ENCODE results near the gene COPZ2. TPM values are rescaled to one million over a fixed set of nuclear protein-coding genes. Genes with fewer than 3 reads are reported as not detected.

The COPZ2 gene
- total and polyA plus RNA-seq, 2 donors (not counting 1 experiment from before 2014, with no cell fraction given) = 1.0 to 2.3 TPM

DNA sequence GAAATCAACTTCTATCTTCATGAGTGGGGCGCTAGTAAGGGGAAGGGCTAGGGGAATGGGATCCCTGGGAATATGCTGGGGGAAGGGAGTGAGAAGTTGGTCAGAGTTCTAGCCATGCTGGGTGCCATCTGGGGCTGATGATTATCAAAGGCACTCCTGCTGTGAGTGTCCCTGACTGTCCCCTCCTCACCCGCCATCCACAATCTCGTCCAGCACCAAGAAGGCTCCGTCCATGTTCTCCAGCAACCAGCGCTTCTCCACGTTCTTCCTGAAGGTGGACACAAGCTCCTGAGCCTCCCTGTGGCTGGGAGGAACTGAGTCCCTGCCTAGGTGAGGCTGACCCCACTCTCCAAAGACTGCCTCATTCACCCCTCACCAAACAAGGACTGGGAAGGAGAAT lies 5.6 kb downstream of the COPZ2 start:
- Histone ChIP-seq H3K4me3 (ENCODE audit: control extremely low read depth in 1 of 5, extremely low read depth in 1 of 5, insufficient read depth in 1 of 5, low read depth in 2 of 5, low read length in 4 of 5) (no peak overlapping the region), H4K20me1 (ENCODE audit: control insufficient read depth, insufficient read depth, low read length, poor library complexity, severe bottlenecking) (no peaks in the 10 kb centered on the region), H3K79me2 (ENCODE audit: control insufficient read depth, insufficient read depth, low read length) (no peaks in the 10 kb centered on the region), H3K4me2 (replicated peaks; ENCODE audit: low read depth, low read length, poor library complexity, severe bottlenecking) (no peak overlapping the region), H3K9ac (ENCODE audit: low read length) (no peak overlapping the region), H2AFZ (ENCODE audit: insufficient read depth, low read depth, low read length, poor library complexity, severe bottlenecking) (no peak overlapping the region), H3K27me3 (replicated peaks in 1 of 4; ENCODE audit: control extremely low read depth in 1 of 4, control insufficient read depth in 3 of 4, insufficient read depth in 4 of 4, low read length in 3 of 4) (peaks cover 0 to 39% (median 9%) of the 10 kb centered on the region in 4 experiments), H3K9me3 (ENCODE audit: control extremely low read depth in 1 of 3, control insufficient read depth in 2 of 3, insufficient read depth in 1 of 3, low read length in 2 of 3) (no peaks in the 10 kb centered on the region), H3K36me3 (replicated peaks in 1 of 2; ENCODE audit: control extremely low read depth in 1 of 2, control insufficient read depth in 1 of 2, extremely low read depth in 1 of 2, insufficient read depth in 2 of 2, low read length in 1 of 2) (no peaks in the 10 kb centered on the region), H3K4me1 (ENCODE audit: control insufficient read depth in 2 of 2, insufficient read depth in 2 of 2, low read length in 2 of 2) (peaks cover 6% of the 10 kb centered on the region in 2 donors), H3K27ac (ENCODE audit: low read length in 2 of 2) (no peak overlapping the region)
- peaks cover 30% of the 10 kb centered on the region for H3K27me3 Mint-ChIP-seq
- DNase-seq (no peak), ATAC-seq (ENCODE audit: low read depth) (no peak)
- CTCF ChIA-PET = interaction anchor here (0.7 to 3.0 kb wide), 5 partner anchors 34 to 66 kb away, joined by 4 to 26 read pairs (median 6); no protein-coding TSS in a partner anchor
- WGBS (ENCODE audit: insufficient coverage) = 97% methylated on average over 4 of the region's 6 CpGs
- no peak overlapping the region for H3K4me3 Mint-ChIP-seq
- H3K27ac Mint-ChIP-seq = no peak overlapping the region
- intact Hi-C loops (cut with micrococcal nuclease) = no loop called here
- peaks cover 6% of the 10 kb centered on the region for H3K4me1 Mint-ChIP-seq
- TF ChIP-seq EZH2 (IDR thresholded peaks at IDR 0.05; ENCODE audit: borderline replicate concordance, insufficient read depth, low read depth, low read length, poor library complexity, severe bottlenecking) = no peak
- TF ChIP-seq, protein P1, sequence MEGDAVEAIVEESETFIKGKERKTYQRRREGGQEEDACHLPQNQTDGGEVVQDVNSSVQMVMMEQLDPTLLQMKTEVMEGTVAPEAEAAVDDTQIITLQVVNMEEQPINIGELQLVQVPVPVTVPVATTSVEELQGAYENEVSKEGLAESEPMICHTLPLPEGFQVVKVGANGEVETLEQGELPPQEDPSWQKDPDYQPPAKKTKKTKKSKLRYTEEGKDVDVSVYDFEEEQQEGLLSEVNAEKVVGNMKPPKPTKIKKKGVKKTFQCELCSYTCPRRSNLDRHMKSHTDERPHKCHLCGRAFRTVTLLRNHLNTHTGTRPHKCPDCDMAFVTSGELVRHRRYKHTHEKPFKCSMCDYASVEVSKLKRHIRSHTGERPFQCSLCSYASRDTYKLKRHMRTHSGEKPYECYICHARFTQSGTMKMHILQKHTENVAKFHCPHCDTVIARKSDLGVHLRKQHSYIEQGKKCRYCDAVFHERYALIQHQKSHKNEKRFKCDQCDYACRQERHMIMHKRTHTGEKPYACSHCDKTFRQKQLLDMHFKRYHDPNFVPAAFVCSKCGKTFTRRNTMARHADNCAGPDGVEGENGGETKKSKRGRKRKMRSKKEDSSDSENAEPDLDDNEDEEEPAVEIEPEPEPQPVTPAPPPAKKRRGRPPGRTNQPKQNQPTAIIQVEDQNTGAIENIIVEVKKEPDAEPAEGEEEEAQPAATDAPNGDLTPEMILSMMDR (IDR thresholded peaks at IDR 0.05) = no peak
- H3K9me3 Mint-ChIP-seq (ENCODE audit: insufficient read depth) = no peaks in the 10 kb centered on the region
- POLR2A ChIA-PET = no interaction called here

GRCh38 chr17:48030531-48030930 lies 7.1 kb downstream of the COPZ2 start:
- H3K9ac ChIP-seq (ENCODE audit: low read length) = no peak overlapping the region
- no peak overlapping the region for H3K4me3 Mint-ChIP-seq
- no peaks in the 10 kb centered on the region for H3K36me3 ChIP-seq (replicated peaks in 1 of 2; ENCODE audit: control extremely low read depth in 1 of 2, control insufficient read depth in 1 of 2, extremely low read depth in 1 of 2, insufficient read depth in 2 of 2, low read length in 1 of 2)
- H3K9me3 Mint-ChIP-seq (ENCODE audit: insufficient read depth) = no peaks in the 10 kb centered on the region
- H3K27ac ChIP-seq (ENCODE audit: low read length in 2 of 2) = no peak overlapping the region
- H3K4me3 ChIP-seq (ENCODE audit: control extremely low read depth in 1 of 5, extremely low read depth in 1 of 5, insufficient read depth in 1 of 5, low read depth in 2 of 5, low read length in 4 of 5) = no peak overlapping the region
- H3K4me1 Mint-ChIP-seq = peaks cover 15% of the 10 kb centered on the region
- no peak overlapping the region for H3K4me2 ChIP-seq (replicated peaks; ENCODE audit: low read depth, low read length, poor library complexity, severe bottlenecking)
- no peaks in the 10 kb centered on the region for H3K79me2 ChIP-seq (ENCODE audit: control insufficient read depth, insufficient read depth, low read length)
- no peak overlapping the region for H3K27ac Mint-ChIP-seq
- no peaks in the 10 kb centered on the region for H4K20me1 ChIP-seq (ENCODE audit: control insufficient read depth, insufficient read depth, low read length, poor library complexity, severe bottlenecking)
- POLR2A ChIA-PET = no interaction called here
- no peak for ATAC-seq (ENCODE audit: low read depth)
- CTCF ChIA-PET = interaction anchor here (0.6 to 3.0 kb wide), 10 partner anchors 15 to 102 kb away, joined by 3 to 26 read pairs (median 4); no protein-coding TSS in a partner anchor
- TF ChIP-seq, protein P1 (IDR thresholded peaks at IDR 0.05) = no peak
- TF ChIP-seq EZH2 (IDR thresholded peaks at IDR 0.05; ENCODE audit: borderline replicate concordance, insufficient read depth, low read depth, low read length, poor library complexity, severe bottlenecking) = no peak
- peaks cover 12% of the 10 kb centered on the region in 2 donors for H3K4me1 ChIP-seq (ENCODE audit: control insufficient read depth in 2 of 2, insufficient read depth in 2 of 2, low read length in 2 of 2)
- H3K27me3 ChIP-seq (replicated peaks in 1 of 4; ENCODE audit: control extremely low read depth in 1 of 4, control insufficient read depth in 3 of 4, insufficient read depth in 4 of 4, low read length in 3 of 4) = peaks cover 0 to 27% (median 5%) of the 10 kb centered on the region in 4 experiments
- 83% methylated on average over 4 of the region's 5 CpGs for WGBS (ENCODE audit: insufficient coverage)
- intact Hi-C loops (cut with micrococcal nuclease) = no loop called here
- peaks cover 22% of the 10 kb centered on the region for H3K27me3 Mint-ChIP-seq
- no peak for DNase-seq
- H3K9me3 ChIP-seq (ENCODE audit: control extremely low read depth in 1 of 3, control insufficient read depth in 2 of 3, insufficient read depth in 1 of 3, low read length in 2 of 3) = no peaks in the 10 kb centered on the region
- H2AFZ ChIP-seq (ENCODE audit: insufficient read depth, low read depth, low read length, poor library complexity, severe bottlenecking) = no peak overlapping the region
